PC-3 (cell line): Measurements from ENCODE around the gene SMIM1. TPM values are rescaled to one million over a fixed set of nuclear protein-coding genes. Genes with fewer than 3 reads are reported as not detected.
"Not testable (repeated sequence)": the region's sequence is repeated elsewhere in the genome, so short reads cannot be mapped to it uniquely, and the experiment has no call there.

Source experiments
- ATAC-seq: fragments of 200-7000 bp; cut with Tn5 transposase; 2 replicates; pipeline ENCODE4 v1.9.1; 2020; ENCODE audit warnings: mild to moderate bottlenecking, moderate library complexity
- BruUV-seq: library from RNA; stranded (reverse); fragments of 400-500 nt; replicated peaks from 2 replicates; lab custom pipeline; 2021; lab: Mats Ljungman, UMichigan
- CTCF ChIA-PET: fragments of 300-600 bp; sonication (Branson Sonifier 250); formaldehyde crosslinking; loops from one replicate; lab custom pipeline; 2022; ENCODE audit warnings: antibody characterized with exemption; lab: Charles Lee
- POLR2A ChIA-PET: fragments of 300-600 bp; sonication (Branson Sonifier 250); formaldehyde crosslinking; loops from one replicate; lab custom pipeline; 2022; ENCODE audit warnings: antibody characterized with exemption; ENCODE audit not compliant: unreplicated experiment; lab: Charles Lee
- DNase-seq: peaks from one replicate; pipeline ENCODE4 v3.0.0-alpha.2; 2015
- H2AFZ ChIP-seq: fragments of 300-600 bp; sonication (generic); 2 replicates; pipeline ENCODE4 v1.6.0; 2016; ENCODE audit warnings: antibody characterized with exemption, low read length
- H3F3A ChIP-seq: fragments of 300-600 bp; sonication (generic); one replicate; pipeline ENCODE4 v1.6.0; 2017; ENCODE audit warnings: antibody characterized with exemption, low read length, control low read depth, mild to moderate bottlenecking; ENCODE audit not compliant: unreplicated experiment
- H3K27ac ChIP-seq: fragments of 300-600 bp; sonication (generic); 2 replicates; pipeline ENCODE4 v1.5.1; 2016; ENCODE audit warnings: mild to moderate bottlenecking, low read length
- H3K27me3 ChIP-seq: fragments of 300-600 bp; sonication (generic); 2 replicates; pipeline ENCODE4 v1.6.1; 2016; ENCODE audit warnings: low read length, mixed read lengths
- H3K36me3 ChIP-seq: fragments of 300-600 bp; sonication (generic); 2 replicates; pipeline ENCODE4 v1.6.1; 2016; ENCODE audit warnings: low read depth, mixed run types, low read length, mixed read lengths
- H3K4me1 ChIP-seq: fragments of 300-600 bp; sonication (generic); 2 replicates; pipeline ENCODE4 v1.5.1; 2016; ENCODE audit warnings: low read length; ENCODE audit not compliant: insufficient read depth
- H3K4me2 ChIP-seq: fragments of 300-600 bp; sonication (generic); 2 replicates; pipeline ENCODE4 v1.6.0; 2016; ENCODE audit warnings: low read length
- H3K4me3 ChIP-seq: fragments of 300-600 bp; sonication (generic); 2 replicates; pipeline ENCODE4 v1.5.1; 2016; ENCODE audit warnings: mild to moderate bottlenecking, low read length, mixed read lengths
- H3K79me2 ChIP-seq: fragments of 300-600 bp; sonication (generic); 2 replicates; pipeline ENCODE4 v1.6.1; 2017; ENCODE audit warnings: low read length, mixed read lengths
- H3K9ac ChIP-seq: fragments of 300-600 bp; sonication (generic); 2 replicates; pipeline ENCODE4 v1.6.0; 2016; ENCODE audit warnings: mild to moderate bottlenecking, low read length
- H3K9me2 ChIP-seq: fragments of 300-600 bp; sonication (generic); replicated peaks from 2 replicates; pipeline ENCODE4 v1.6.1; 2016; ENCODE audit warnings: mixed run types, low read length, mixed read lengths
- H3K9me3 ChIP-seq: fragments of 300-600 bp; sonication (generic); 2 replicates; pipeline ENCODE4 v1.6.1; 2016; ENCODE audit warnings: low read length, mixed read lengths
- H4K20me1 ChIP-seq: fragments of 300-600 bp; sonication (generic); 2 replicates; pipeline ENCODE4 v1.6.1; 2016; ENCODE audit warnings: low read length, mixed read lengths
- EZH2 ChIP-seq: fragments of 300-600 bp; sonication (generic); IDR thresholded peaks from one replicate; pipeline ENCODE4 v1.6.1; 2017; ENCODE audit warnings: antibody characterized with exemption, mild to moderate bottlenecking, low read length; ENCODE audit not compliant: unreplicated experiment
- EZH2phosphoT487 ChIP-seq: fragments of 300-600 bp; sonication (generic); IDR thresholded peaks from 2 replicates; pipeline ENCODE4 v1.6.1; 2018; ENCODE audit warnings: mild to moderate bottlenecking, antibody characterized with exemption, low read length, borderline replicate concordance
- intact Hi-C: fragments of 100-400 bp; cut with micrococcal nuclease; formaldehyde crosslinking; loops from 2 replicates; pipeline ENCODE4 v1.9.0; 2023
- total RNA-seq: library from RNA; depleted of rRNA; stranded (reverse); fragments of >200 nt; gene quantifications from 2 replicates; pipeline ENCODE4 v1.2.3, GENCODE V29; 2014
- TF ChIP-seq, protein P1 (sequence below): fragments of 300-600 bp; sonication (generic); conservative IDR thresholded peaks from 2 replicates; pipeline ENCODE4 v1.5.1; 2017; ENCODE audit warnings: antibody characterized with exemption, low read depth, mild to moderate bottlenecking, low read length

Gene SMIM1
- total RNA-seq, 1 experiment from 2014 or later = 10.8 TPM

DNA sequence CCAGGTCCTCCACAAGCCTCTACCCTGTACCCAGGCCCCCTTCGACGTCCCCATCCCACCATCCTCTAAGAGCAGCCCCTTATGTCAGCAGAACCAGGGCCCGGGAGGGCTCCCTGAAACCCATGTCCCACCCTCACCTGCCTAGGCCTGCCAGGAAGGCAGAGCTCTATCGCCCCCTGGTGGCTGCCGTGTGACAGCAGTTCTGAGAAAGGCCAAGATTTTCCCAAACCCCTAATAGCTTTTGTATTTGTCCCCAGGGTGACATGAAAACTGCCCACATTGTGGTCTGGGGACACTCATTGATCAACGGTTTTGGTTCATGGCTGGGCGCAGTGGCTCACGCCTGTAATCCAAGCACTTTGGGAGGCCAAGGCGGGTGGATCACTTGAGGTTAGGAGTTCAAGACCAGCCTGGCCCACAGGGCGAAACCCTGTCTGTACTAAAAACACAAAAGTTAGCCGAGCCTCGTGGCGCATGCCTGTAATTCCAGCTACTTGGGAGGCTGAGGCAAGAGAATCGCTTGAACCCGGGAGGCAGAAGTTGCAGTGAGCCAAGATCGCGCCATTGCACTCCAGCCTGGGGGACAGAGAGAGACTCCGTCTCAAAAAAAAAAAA, 48.0 kb upstream of the SMIM1 start:
- H3K9me3 ChIP-seq, H3K27me3 ChIP-seq, H3K4me2 ChIP-seq, H3K27ac ChIP-seq, H3K4me1 ChIP-seq, H3K36me3 ChIP-seq, H4K20me1 ChIP-seq, H3K4me3 ChIP-seq, H3K79me2 ChIP-seq, BruUV-seq, H2AFZ ChIP-seq, H3K9ac ChIP-seq, H3F3A ChIP-seq, H3K9me2 ChIP-seq: not testable (repeated sequence)
- TF ChIP-seq, protein P1, sequence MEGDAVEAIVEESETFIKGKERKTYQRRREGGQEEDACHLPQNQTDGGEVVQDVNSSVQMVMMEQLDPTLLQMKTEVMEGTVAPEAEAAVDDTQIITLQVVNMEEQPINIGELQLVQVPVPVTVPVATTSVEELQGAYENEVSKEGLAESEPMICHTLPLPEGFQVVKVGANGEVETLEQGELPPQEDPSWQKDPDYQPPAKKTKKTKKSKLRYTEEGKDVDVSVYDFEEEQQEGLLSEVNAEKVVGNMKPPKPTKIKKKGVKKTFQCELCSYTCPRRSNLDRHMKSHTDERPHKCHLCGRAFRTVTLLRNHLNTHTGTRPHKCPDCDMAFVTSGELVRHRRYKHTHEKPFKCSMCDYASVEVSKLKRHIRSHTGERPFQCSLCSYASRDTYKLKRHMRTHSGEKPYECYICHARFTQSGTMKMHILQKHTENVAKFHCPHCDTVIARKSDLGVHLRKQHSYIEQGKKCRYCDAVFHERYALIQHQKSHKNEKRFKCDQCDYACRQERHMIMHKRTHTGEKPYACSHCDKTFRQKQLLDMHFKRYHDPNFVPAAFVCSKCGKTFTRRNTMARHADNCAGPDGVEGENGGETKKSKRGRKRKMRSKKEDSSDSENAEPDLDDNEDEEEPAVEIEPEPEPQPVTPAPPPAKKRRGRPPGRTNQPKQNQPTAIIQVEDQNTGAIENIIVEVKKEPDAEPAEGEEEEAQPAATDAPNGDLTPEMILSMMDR = peak; percentile 98
- ChIA-PET CTCF (interaction anchor here (0.6 to 1.1 kb wide), 7 partner anchors 10 to 271 kb away, joined by 3 to 15 read pairs (median 3); no protein-coding TSS in a partner anchor), POLR2A (interaction anchor here (0.6 kb wide), 1 partner anchor 20 kb away, joined by 3 read pairs; no protein-coding TSS in a partner anchor)
- intact Hi-C loops = loop anchor here (1.0 to 5.0 kb wide), 3 partner anchors 29 to 271 kb away; no protein-coding TSS in a partner anchor
- ATAC-seq (peak; percentile 68), DNase-seq (peak; percentile 90)

DNA sequence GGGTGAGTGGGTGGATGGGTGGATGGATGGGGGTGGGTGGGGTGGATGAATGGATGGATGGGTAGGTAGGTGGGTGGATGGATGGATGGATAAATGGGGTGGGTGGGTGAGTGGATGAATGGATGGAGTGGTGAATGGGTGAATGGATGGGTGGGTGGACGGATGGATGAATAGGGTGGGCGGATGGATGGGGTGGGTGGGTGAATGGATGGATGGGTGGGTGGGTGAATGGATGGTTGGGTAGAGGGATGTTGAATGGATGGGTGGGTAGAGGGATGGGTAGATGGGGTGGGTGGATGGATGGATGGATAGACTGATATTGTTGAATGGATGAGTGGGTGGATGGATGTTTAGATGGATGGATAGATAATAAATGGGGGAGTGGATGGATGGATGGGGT, 47.2 kb upstream of the SMIM1 start:
- Histone ChIP-seq H3K9ac (no peak overlapping the region), H3K9me3 (no peaks in the 10 kb centered on the region), H3K36me3 (no peaks in the 10 kb centered on the region), H3K27ac (no peak overlapping the region), H3K9me2 (no peaks in the 10 kb centered on the region), H3K4me3 (no peak overlapping the region), H3K79me2 (no peaks in the 10 kb centered on the region), H4K20me1 (no peaks in the 10 kb centered on the region), H3F3A (no peaks in the 10 kb centered on the region), H3K4me2 (no peak overlapping the region), H2AFZ (no peak overlapping the region), H3K27me3 (peaks cover 6% of the 10 kb centered on the region; the same call in 1 of the 2 replicates), H3K4me1 (no peaks in the 10 kb centered on the region)
- ChIA-PET CTCF (no interaction called here), POLR2A (no interaction called here)
- no TSS peak for BruUV-seq
- ATAC-seq (no peak), DNase-seq (no peak)
- TF ChIP-seq EZH2phosphoT487 = no peak
- intact Hi-C loops = no loop called here

DNA sequence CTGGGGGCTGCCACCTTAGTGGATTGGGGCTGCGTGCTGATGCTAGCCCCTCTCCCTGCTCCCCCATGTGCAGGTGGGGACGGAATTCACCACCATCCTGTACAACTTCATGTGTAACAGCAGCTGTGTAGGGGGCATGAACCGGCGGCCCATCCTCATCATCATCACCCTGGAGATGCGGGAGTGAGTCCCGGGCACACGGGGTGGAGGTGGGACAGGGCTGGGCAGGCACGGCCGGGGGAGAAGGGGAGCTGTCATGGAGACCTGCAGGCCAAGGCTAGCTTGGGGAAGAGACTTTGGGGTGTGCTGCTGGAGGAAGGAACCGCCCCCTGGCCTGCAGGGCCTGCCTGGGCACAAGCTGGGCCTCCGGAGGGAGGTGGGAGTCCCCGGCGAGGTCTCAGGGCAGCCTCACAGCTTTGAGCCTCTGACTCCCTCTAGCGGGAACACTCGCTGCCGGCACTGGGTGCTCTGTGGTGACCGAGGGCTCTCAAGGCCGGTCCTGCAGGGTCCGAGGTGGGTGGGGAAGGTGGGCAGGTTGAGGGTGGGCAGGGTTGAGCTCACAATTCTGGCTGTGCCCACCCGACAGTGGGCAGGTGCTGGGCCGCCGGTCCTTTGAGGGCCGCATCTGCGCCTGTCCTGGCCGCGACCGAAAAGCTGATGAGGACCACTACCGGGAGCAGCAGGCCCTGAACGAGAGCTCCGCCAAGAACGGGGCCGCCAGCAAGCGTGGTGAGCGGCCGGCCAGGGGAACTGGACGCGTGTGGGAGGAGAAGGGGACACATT, 45.3 kb upstream of the SMIM1 start:
- Histone ChIP-seq H3K9ac (no peak overlapping the region), H3F3A (no peaks in the 10 kb centered on the region), H3K36me3 (no peaks in the 10 kb centered on the region), H3K9me2 (no peaks in the 10 kb centered on the region), H3K9me3 (no peaks in the 10 kb centered on the region), H3K27ac (no peak overlapping the region), H3K27me3 (peaks cover 6% of the 10 kb centered on the region; the same call in 1 of the 2 replicates), H4K20me1 (no peaks in the 10 kb centered on the region), H3K79me2 (no peaks in the 10 kb centered on the region), H2AFZ (no peak overlapping the region), H3K4me3 (no peak overlapping the region), H3K4me2 (no peak overlapping the region), H3K4me1 (no peaks in the 10 kb centered on the region)
- ChIA-PET CTCF (no interaction called here), POLR2A (no interaction called here)
- intact Hi-C loops = no loop called here
- DNase-seq (peak; percentile 48), ATAC-seq (peak; percentile 25; the same call in 1 of the 2 replicates)
- BruUV-seq = no TSS peak
- no peak for TF ChIP-seq EZH2
- no peak for TF ChIP-seq EZH2phosphoT487
- TF ChIP-seq, protein P1 = peak; percentile 64
